NCI-H2196 treated with DMSO at 0.1 percent for 48 hours (cell line): ENCODE results near the gene NRP1.

ENCODE experiments used
- DNase-seq: peaks from one replicate; lab custom pipeline; 2025; ENCODE audit not compliant: unreplicated experiment; lab: John Stamatoyannopoulos, UW

Gene NRP1

GRCh38 chr10:33216661-33217427, 117.6 kb downstream of the NRP1 start:
- DNase-seq: peak; percentile 0

GRCh38 chr10:33215635-33216034, 118.8 kb downstream of the NRP1 start:
- no peak for DNase-seq

GRCh38 chr10:33215154-33215553, 119.3 kb downstream of the NRP1 start:
- DNase-seq: no peak

GRCh38 chr10:33214174-33214573, 120.3 kb downstream of the NRP1 start:
- no peak for DNase-seq

GRCh38 chr10:33212061-33212748, 122.3 kb downstream of the NRP1 start:
- no peak for DNase-seq

GRCh38 chr10:33211106-33211878, 123.2 kb downstream of the NRP1 start:
- DNase-seq: no peak

GRCh38 chr10:33209802-33210201, 124.7 kb downstream of the NRP1 start:
- DNase-seq: no peak

GRCh38 chr10:33208166-33208565, 126.3 kb downstream of the NRP1 start:
- no peak for DNase-seq

GRCh38 chr10:33204031-33204430, 130.4 kb downstream of the NRP1 start:
- no peak for DNase-seq

- DNase-seq: no peak
These were observed 132.5 kb downstream of the NRP1 start for GRCh38 chr10:33201971-33202370.

- no peak for DNase-seq
These were observed 133.2 kb downstream of the NRP1 start for GRCh38 chr10:33201056-33201780.

GRCh38 chr10:33199731-33200232, 134.7 kb downstream of the NRP1 start:
- no peak for DNase-seq

- DNase-seq: no peak
These were observed 135.9 kb downstream of the NRP1 start for GRCh38 chr10:33198610-33199009.

GRCh38 chr10:33196710-33197491, 137.6 kb downstream of the NRP1 start:
- no peak for DNase-seq

- DNase-seq: no peak
These were observed 138.1 kb downstream of the NRP1 start for GRCh38 chr10:33196377-33196706.

- DNase-seq: no peak
These were observed 138.7 kb downstream of the NRP1 start for GRCh38 chr10:33195608-33196376.

- no peak for DNase-seq
These were observed 140.6 kb downstream of the NRP1 start for GRCh38 chr10:33193701-33194521.

- DNase-seq: no peak
These were observed 141.3 kb downstream of the NRP1 start for GRCh38 chr10:33193057-33193700.
